HG03045 (cell line): ENCODE data around the gene HSF2.

Experiments
- ATAC-seq: cut with Tn5 transposase; IDR thresholded peaks from one replicate; pipeline ENCODE4 v1.9.1; 2021; ENCODE audit warnings: mild to moderate bottlenecking, moderate library complexity; ENCODE audit not compliant: unreplicated experiment

HSF2 gene

DNA sequence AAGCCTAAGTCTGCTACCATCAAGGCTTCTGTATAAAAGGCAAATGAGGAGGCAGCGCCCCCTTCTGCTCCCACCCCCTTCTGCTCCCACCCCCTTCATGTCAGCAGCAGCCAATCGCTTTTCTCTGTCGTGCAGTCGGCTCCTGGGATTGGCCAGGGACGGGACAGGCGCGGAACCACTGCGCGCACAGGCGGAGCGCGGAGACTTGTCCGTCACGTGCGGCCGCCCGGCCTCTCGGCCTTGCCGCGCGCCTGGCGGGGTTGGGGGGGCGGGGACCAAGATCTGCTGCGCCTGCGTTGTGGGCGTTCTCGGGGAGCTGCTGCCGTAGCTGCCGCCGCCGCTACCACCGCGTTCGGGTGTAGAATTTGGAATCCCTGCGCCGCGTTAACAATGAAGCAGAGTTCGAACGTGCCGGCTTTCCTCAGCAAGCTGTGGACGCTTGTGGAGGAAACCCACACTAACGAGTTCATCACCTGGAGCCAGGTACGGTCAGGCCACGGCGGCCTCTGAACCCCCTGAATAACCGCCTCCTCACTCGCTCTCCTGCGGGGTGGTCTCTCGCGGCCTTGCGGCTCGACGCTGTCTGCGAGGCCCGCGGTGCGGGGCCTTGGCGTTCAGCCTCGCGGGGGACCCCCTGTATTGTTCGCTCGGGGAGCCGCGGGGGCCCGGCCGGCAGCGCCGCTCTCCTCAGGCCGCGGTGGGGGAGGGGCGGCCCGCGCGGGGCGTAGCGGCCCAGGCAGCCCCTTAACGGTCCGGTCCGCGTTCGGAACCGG is at the start of gene HSF2:
TSS of gene HSF2 (plus strand) at position 305 of the 773 bp plus-strand sequence. CDS start at position 391, 86 bp downstream.
- peak; percentile 100 for ATAC-seq

GRCh38 chr6:122352981-122353664 is 46.3 kb upstream of the HSF2 start:
- ATAC-seq, result no peak

DNA sequence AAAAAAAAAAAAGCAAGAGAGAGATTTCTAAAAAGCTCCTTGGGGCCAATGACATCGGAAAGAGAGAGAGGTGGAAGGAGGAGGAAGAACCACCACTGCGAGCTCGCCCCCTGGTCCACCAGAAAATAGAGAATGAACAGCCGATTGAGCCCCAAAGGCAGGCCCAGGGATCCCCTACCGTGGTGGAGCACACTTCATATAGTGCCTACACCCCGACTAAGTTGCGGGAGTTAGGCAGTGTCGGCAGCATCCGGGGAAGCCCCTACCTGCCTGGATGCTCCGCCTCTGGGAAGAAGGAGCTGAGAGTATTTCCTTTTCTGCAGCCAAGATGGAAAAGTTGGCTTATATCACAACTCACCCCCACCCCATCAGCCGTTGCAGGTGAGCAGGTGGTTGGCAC is 38.6 kb upstream of the HSF2 start:
- no peak for ATAC-seq

GRCh38 chr6:122361314-122361979 is 38.0 kb upstream of the HSF2 start:
- ATAC-seq, result no peak

DNA sequence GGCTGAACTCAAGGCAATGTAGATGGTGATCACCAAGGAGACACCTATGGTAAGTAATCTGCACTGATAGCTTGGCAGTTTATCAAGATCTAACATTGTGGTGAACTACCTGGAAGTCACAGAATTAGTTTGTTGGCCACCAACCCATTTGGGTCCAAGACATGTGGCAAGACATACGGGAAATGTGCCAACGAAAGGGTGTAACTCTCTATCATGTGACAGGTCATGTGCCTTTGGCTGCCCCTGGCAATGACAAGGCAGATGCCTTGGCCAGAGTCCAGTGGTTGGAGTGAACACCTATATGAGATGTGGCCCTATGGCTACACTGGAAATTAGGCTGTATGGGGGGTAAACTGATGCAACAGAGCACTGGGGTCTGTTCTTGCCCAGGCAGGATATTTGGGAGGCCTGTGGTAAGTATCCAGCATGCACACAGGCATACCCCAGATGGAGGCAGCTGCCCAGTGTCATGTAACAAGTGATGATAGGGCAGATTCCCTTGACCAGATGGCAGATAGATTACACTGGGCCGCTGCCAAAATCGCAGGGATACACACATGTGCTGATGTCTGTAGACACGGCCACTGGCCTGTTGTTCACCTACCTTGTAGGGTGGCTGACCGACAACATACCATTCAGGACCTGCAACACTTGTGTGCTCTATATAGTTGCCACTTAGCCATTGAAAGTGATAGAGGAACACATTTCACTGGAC is 35.5 kb upstream of the HSF2 start:
- ATAC-seq, result no peak

GRCh38 chr6:122365775-122366403 is 33.6 kb upstream of the HSF2 start:
- no peak for ATAC-seq

- no peak for ATAC-seq
Observed at GRCh38 chr6:122367171-122367570, 32.3 kb upstream of the HSF2 start.

DNA sequence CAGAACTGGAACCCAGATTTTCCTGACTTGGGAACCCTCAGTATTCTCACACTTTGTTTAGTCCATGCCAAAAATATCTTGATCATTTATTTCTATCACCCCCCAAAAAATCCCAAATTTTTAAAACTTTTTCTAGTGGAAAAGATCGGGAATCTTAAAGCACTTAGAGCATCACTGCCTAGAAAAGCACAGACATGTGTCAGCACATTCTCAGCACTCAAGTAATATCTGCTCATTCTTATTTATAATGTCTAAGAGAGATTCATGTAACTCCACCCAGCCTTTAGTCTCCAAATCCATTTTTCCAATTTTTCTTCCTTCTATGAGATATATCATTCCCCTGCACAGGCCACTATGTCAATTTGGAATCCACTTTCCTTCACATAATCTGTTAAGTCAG is 29.9 kb upstream of the HSF2 start:
- ATAC-seq, result no peak

GRCh38 chr6:122372647-122373046 is 26.8 kb upstream of the HSF2 start:
- no peak for ATAC-seq

GRCh38 chr6:122374307-122374706 is 25.1 kb upstream of the HSF2 start:
- ATAC-seq, result no peak

DNA sequence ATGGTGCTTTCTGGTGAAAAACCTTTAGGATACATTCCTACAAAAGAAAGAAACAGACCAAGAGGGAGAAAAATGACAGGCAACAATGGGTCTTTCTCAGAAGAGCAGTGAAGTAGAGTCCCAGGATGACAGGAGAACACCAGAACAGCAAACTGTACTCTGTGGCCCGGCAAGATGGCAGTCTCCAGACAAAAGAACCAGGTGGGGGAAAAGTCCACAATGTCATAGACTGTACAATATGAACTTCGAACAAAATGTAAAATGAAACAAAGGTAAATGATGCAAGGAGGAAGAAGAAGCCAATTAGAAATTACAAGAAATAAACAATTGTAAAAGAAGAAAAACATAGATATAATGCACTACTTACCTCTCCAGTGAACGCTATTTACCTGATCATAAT is 23.2 kb upstream of the HSF2 start:
- no peak for ATAC-seq

- ATAC-seq, result peak; percentile 95
Observed at GRCh38 chr6:122381494-122382265, 17.8 kb upstream of the HSF2 start.

GRCh38 chr6:122385857-122386612 is 13.4 kb upstream of the HSF2 start:
- ATAC-seq, result no peak

- no peak for ATAC-seq
Observed at GRCh38 chr6:122388945-122389344, 10.5 kb upstream of the HSF2 start.

GRCh38 chr6:122389704-122390372 is 9.6 kb upstream of the HSF2 start:
- no peak for ATAC-seq

DNA sequence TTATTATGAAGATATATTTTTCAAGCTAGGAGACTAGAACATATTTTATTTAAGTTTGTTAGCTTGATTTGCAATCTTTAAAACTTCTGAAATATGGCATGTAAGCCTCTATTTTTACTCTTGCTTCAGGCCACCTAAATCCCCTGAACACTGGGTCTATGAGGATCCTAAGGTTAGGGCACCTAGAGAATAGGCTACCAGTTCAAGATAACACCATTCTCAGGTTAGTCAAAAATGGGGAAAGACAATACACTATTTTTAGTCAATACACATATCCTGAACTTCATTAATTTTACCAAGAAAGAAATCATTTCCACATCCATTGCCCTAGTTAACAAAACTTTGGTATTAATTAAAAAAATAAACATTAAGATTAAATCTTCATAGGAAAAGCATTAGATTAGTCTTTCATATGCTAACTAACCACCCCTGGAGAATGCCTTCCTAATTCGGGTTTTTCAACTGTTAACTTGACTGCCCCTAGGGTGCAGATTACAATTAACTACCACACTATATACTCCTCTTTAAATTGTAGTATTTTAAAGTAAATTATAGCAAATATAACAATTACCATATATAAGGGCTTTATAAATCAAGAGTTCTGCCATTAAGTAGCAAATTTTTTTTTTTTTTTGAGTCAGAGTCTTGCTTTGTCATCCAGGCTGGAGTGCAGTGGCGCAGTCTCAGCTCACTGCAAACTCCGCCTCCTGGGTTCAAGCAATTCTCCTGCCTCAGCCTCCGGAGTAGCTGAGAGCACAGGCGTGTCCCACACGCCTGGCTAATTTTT is 6.7 kb upstream of the HSF2 start:
- no peak for ATAC-seq

DNA sequence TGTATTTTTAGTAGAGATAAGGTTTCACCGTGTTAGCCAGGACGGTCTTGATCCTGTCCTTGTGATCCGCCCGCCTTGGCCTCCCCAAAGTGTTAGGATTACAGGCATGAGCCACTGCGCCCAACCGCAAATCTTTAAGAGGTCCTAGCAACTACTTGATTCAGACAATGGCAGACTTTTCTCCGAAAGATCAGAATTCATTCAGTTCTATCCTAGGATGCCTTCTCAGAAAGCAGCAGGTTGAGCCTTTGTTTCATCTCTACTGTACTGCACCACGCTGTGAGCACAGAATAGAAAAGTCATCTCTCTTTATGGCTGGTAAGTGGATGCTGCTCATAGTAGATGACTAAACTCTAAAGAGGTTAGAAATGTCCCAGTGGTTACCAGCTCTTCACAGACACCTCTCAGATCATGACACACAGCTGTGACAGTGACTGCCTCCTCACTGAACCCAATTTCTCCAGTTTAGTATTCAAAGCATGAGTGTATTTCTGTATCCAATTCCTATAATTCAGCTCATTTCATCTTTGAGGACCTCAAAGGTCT is 6.0 kb upstream of the HSF2 start:
- peak; percentile 79 for ATAC-seq

- no peak for ATAC-seq
Observed at GRCh38 chr6:122394016-122394415, 5.4 kb upstream of the HSF2 start.
